PC-3 (cell line): ENCODE results near the gene AGBL1.

Source experiments
- CTCF ChIP-seq: fragments of 300-600 bp; sonication (generic); conservative IDR thresholded peaks from 2 replicates; pipeline ENCODE4 v1.5.1; 2017; ENCODE audit warnings: antibody characterized with exemption, low read depth, mild to moderate bottlenecking, low read length
- EZH2 ChIP-seq: fragments of 300-600 bp; sonication (generic); IDR thresholded peaks from one replicate; pipeline ENCODE4 v1.6.1; 2017; ENCODE audit warnings: antibody characterized with exemption, mild to moderate bottlenecking, low read length; ENCODE audit not compliant: unreplicated experiment
- EZH2phosphoT487 ChIP-seq: fragments of 300-600 bp; sonication (generic); IDR thresholded peaks from 2 replicates; pipeline ENCODE4 v1.6.1; 2018; ENCODE audit warnings: mild to moderate bottlenecking, antibody characterized with exemption, low read length, borderline replicate concordance

DNA sequence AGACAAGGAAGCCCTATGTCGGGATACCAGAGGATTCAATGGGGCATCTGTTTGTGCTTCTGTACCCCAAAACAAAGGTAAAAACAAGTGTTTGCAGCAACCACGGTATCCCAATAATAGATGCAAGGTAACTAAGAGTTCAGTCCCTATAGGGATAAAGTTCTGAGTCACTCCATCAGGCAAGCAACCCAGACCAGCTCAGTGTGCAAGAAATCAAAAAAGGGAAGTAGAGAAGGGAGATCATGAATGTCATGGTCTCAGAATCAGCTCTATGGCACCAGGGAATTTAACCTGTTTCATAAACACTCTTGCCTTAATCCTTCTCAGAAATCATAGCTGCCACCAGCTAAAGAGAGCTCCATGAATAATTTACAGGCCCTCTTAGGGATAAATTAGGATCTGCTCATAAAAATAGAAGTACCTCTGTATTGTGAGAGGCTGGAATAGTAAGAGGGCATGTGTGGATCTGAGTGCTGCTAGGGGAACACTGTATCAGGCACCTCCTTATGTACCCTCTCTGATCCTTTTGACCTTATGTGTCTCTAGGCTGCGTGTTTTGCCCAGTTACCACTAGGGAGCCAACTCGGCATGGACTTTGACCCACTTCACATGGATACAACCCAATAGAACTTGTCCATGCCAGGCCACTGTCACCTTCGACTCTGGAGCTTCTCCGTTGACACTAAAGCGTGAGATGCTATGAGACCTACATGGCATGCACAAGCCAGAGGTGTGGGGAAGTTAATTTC is 754.6 kb downstream of the AGBL1 start:
- TF ChIP-seq CTCF, result no peak
- no peak for TF ChIP-seq EZH2
- no peak for TF ChIP-seq EZH2phosphoT487
